GF-D8 (cell line): ENCODE results near the gene EED.
"Not testable (repeated sequence)": the region's sequence is repeated elsewhere in the genome, so short reads cannot be mapped to it uniquely, and the experiment has no call there.

ENCODE experiments used
- DNase-seq: peaks from one replicate; lab custom pipeline; 2025; lab: John Stamatoyannopoulos, UW

EED gene

GRCh38 chr11:86292912-86293616 lies 48.5 kb downstream of the EED start:
- DNase-seq = no peak

DNA sequence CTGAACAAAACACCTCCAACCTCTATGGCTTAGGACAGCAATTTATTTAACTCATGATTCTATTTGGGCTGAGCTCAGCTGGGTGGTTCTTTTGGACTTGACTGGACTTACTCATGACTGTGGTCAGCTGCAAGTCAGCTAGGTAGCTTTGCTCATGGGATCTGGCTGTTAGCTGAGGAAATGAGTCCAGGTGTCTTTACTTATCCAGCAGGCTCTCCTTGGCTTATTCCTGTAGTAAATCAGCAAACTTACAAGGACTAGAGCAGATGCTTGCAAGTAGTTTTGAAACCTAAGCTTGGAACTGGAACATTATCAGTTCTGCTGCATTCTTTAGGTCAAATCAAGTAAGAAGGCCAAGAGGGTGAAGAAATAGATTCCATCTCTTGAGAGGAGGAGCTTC lies 49.5 kb downstream of the EED start:
- DNase-seq = no peak

DNA sequence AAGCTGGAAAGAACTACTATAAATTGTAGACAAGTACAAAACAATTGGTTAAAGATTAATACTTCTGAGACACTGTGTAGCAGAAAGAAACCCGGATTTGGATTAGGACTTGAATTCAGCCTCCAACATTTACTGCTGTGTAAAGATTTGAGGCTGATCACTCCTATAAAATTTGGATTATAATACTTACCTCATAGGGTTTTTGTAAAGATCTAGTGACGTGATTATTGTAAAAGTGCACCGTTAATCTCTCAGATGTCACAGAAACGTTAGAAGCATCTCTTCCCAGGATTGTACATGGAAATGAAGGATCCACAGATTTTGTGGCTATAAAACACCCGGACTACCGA lies 57.2 kb downstream of the EED start:
- DNase-seq = no peak

GRCh38 chr11:86302092-86302793 lies 57.7 kb downstream of the EED start, which contains the start of gene HIKESHI:
Gene HIKESHI, plus strand, starts transcription at chr11:86302240. Its CDS starts 209 bp downstream, at chr11:86302449.
- peak; percentile 91 for DNase-seq

- DNase-seq = no peak
These were observed 58.7 kb downstream of the EED start for GRCh38 chr11:86303257-86303656.

DNA sequence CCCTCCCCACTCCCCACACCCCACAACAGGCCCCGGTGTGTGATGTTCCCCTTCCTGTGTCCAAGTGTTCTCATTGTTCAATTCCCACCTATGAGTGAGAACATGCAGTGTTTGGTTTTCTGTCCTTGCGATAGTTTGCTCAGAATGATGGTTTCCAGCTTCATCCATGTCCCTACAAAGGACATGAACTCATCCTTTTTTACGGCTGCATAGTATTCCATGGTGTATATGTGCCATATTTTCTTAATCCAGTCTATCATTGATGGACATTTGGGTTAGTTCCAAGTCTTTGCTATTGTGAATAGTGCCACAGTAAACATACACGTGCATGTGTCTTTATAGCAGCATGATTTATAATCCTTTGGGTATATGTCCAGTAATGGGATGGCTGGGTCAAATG lies 64.2 kb downstream of the EED start:
- DNase-seq = not testable (repeated sequence)

DNA sequence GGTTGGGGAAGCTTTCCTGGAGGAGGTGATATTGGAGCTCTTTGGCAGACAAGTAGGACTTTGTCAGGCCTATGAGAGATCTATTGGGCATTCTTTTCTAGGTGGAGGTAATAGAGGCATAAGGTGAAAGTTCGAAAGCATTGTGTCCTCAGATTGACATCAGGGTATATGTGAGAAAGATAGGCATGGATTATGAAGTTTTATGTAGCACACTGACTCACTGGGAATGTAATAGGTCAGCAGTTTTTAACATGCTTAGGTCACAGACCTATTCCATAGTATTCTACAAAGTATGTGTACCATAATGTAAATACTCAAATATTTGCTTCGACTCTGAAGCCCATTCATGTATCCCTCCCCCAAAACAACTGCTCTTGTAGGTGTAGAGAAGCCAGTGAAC lies 69.2 kb downstream of the EED start:
- no peak for DNase-seq

DNA sequence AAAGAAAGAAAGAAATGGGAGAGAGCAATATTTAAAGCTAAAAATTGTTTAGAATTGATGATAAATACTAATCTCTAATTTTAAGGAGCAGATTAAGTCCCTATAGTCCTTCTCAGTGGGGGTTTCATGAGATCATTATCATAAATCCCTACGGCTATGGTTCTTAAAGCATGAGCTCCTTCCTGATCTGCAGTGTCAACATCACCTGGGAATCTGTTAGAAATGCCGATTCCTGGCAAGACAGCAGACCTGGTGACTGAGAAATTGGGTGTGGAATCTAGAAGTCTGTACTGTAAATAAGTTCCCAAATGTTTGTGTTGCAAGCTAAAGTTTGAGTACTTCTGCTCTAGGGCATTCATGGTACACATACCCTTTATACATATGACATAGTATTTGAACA lies 70.1 kb downstream of the EED start:
- DNase-seq = no peak
